ENCODE measurements around the gene ACSL4. TPM values are rescaled to one million over a fixed set of nuclear protein-coding genes. Genes with fewer than 3 reads are reported as not detected.
"Not testable (repeated sequence)": the region's sequence is repeated elsewhere in the genome, so short reads cannot be mapped to it uniquely, and the experiment has no call there.

The ACSL4 gene
- total RNA-seq, 6 experiments from 2014 or later: 1.8 to 76.7 (median 5.3) TPM

DNA sequence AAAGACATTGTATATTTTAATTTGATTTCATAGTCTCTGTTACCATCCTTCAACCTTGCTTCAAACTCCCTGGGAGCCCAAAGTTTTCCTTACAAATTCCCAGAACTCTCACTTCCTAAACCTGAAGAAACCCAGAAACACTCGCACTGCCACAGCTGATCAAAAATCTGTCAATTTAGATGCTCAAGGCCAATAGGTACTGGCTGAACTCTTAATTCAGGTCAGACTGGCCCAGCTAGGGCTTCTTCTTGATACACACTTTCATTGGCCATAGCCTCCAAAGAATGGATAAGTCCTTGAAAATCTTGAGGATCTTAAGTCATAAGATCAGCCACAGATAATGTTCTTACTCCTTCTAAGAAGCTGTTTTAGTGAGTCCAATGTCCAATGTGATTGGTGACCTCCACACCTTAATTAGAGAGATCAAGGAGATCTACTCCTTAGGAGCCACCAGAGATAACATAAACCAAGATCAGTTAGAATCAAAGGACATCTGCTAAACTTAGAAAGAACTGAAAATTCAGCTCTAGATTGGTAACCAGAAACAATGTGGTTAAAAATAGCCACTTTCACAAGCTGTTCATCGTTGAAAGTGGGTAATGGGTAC, 51.5 kb downstream of the ACSL4 start:
- WGBS (ENCODE audit: insufficient coverage, low coverage, low lambda C conversion rate, missing lambda C conversion rate): 58% methylated on average over 2 of the region's 2 CpGs
- intact Hi-C loops (cut with DNase I): no loop called here
- no peak for ATAC-seq

GRCh38 chrX:109679820-109680219, 53.2 kb downstream of the ACSL4 start:
- Histone ChIP-seq H3K27me3 (no peaks in the 10 kb centered on the region), H3K4me3 (no peak overlapping the region), H3K4me1 (no peaks in the 10 kb centered on the region), H3K27ac (no peak overlapping the region), H3K36me3 (peaks cover 0 to 17% (median 0%) of the 10 kb centered on the region in 4 donors), H3K9me3 (no peaks in the 10 kb centered on the region)
- TF ChIP-seq POLR2A (IDR thresholded peaks at IDR 0.05): no peak
- no peak for TF ChIP-seq CTCF (IDR thresholded peaks at IDR 0.05)
- intact Hi-C loops (cut with DNase I): no loop called here
- no peak for DNase-seq
- ATAC-seq: no peak

More for the DNA sequence above, 51.5 kb downstream of the ACSL4 start:
- TF ChIP-seq POLR2A (IDR thresholded peaks at IDR 0.05): no peak
- no peak for TF ChIP-seq CTCF (IDR thresholded peaks at IDR 0.05)
- Histone ChIP-seq H3K27me3 (no peaks in the 10 kb centered on the region), H3K27ac (no peak overlapping the region), H3K4me3 (no peak overlapping the region), H3K4me1 (no peaks in the 10 kb centered on the region), H3K9me3 (no peaks in the 10 kb centered on the region), H3K36me3 (peaks cover 0 to 7% (median 0%) of the 10 kb centered on the region in 4 donors)
- no peak for DNase-seq

DNA sequence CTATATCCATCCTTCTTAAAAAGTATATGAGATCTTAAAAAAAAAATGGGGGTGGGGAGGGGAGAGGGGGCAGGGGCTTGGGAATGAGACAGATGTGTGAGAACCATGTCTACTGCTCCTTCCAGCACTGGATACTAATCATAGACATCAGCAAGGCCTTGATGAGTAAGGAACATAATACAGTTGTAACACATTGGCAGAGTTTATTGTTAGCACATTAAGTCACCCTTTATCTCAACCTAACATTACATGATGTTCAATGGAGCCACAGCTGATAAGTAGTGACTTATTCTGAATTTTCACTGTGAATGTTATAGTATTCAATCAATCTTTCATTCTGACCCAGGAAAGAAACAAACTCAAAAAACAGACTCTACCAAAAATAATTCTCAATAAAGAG, 60.8 kb downstream of the ACSL4 start:
- no peak for DNase-seq
- H3K4me3 ChIP-seq: no peak overlapping the region
- peaks cover 0 to 12% (median 0%) of the 10 kb centered on the region in 4 donors for H3K36me3 ChIP-seq
- H3K9me3 ChIP-seq: no peaks in the 10 kb centered on the region
- intact Hi-C loops (cut with DNase I): no loop called here
- no peaks in the 10 kb centered on the region for H3K4me1 ChIP-seq
- no peak overlapping the region for H3K27ac ChIP-seq
- no peak for ATAC-seq
- H3K27me3 ChIP-seq: no peaks in the 10 kb centered on the region
- no peak for TF ChIP-seq CTCF (IDR thresholded peaks at IDR 0.05)

GRCh38 chrX:109671170-109671569, 61.9 kb downstream of the ACSL4 start:
- intact Hi-C loops (cut with DNase I); H3K4me3 ChIP-seq; H3K9me3 ChIP-seq; H3K4me1 ChIP-seq; ATAC-seq; H3K27me3 ChIP-seq; H3K27ac ChIP-seq; H3K36me3 ChIP-seq: not testable (repeated sequence)
- DNase-seq: peak in 2 of 3 donors; percentile 19 to 47
- WGBS (ENCODE audit: insufficient coverage, low coverage, low lambda C conversion rate, missing lambda C conversion rate): 98% methylated on average over 7 of the region's 29 CpGs

- ATAC-seq (no peak), DNase-seq (no peak)
- Histone ChIP-seq H3K4me3 (no peak overlapping the region), H3K36me3 (peaks cover 0 to 16% (median 0%) of the 10 kb centered on the region in 4 donors), H3K27ac (no peak overlapping the region), H3K4me1 (no peaks in the 10 kb centered on the region), H3K9me3 (no peaks in the 10 kb centered on the region), H3K27me3 (no peaks in the 10 kb centered on the region)
- 91% methylated on average over 5 of the region's 5 CpGs for WGBS (ENCODE audit: insufficient coverage, low coverage, low lambda C conversion rate, missing lambda C conversion rate)
- no peak for TF ChIP-seq CTCF (IDR thresholded peaks at IDR 0.05)
- no peak for TF ChIP-seq POLR2A (IDR thresholded peaks at IDR 0.05)
- intact Hi-C loops (cut with DNase I): no loop called here
Measured at GRCh38 chrX:109667986-109668385, 65.1 kb downstream of the ACSL4 start.

Measured in right lobe of liver (tissue), 6 donors.